ENCODE measurements around the gene DSCAML1.
"Not testable (repeated sequence)": the region's sequence is repeated elsewhere in the genome, so short reads cannot be mapped to it uniquely, and the experiment has no call there.

DNA sequence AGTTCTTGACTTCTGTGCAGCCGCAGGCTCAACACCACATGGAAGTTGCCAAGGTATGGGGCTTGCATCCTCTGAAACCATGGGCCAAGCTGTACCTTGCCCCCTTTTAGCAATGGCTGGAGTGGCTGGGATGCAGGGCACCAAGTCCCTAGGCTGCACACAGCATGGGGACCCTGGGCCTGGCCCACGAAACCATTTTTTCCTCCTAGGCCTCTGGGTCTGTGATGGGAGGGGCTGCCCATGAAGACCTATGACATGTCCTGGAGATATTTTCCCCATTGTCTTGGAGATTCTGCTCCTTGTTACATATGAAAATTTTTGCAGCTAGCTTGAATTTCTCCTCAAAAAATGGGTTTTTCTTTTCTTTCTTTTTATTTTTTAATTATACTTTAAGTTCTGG, 398.4 kb downstream of the DSCAML1 start:
- TF ChIP-seq POLR2A, CTCF (IDR thresholded peaks at IDR 0.05): not testable (repeated sequence)
